ENCODE measurements around the gene CTBS.

The CTBS gene

DNA sequence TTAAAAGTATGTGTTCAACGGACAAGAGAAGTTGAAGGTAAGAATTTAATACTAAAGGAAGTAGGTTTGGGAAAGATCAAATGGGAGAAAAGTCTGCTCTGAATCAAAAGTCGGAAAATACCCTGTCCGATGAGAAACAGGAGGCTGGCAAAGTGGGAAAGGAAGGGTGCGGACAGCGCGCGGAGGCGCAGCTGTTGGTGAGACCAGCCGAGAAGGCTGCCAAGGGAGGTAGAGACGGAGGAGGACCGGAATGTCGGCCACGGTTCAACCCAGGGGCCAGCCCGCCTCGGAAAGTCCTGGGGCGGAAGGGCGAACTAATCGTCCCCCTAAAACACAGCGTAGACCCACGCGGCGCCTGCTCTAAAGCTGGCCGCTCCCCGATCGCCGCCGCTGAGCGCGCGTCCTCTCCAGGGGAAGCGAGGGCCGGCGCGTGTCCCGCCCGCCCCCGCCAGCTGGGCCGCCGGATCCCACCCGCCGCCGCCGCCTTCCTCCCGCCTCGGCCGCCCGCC lies 68.7 kb downstream of the CTBS start (continued):
- TF ChIP-seq, protein P1, sequence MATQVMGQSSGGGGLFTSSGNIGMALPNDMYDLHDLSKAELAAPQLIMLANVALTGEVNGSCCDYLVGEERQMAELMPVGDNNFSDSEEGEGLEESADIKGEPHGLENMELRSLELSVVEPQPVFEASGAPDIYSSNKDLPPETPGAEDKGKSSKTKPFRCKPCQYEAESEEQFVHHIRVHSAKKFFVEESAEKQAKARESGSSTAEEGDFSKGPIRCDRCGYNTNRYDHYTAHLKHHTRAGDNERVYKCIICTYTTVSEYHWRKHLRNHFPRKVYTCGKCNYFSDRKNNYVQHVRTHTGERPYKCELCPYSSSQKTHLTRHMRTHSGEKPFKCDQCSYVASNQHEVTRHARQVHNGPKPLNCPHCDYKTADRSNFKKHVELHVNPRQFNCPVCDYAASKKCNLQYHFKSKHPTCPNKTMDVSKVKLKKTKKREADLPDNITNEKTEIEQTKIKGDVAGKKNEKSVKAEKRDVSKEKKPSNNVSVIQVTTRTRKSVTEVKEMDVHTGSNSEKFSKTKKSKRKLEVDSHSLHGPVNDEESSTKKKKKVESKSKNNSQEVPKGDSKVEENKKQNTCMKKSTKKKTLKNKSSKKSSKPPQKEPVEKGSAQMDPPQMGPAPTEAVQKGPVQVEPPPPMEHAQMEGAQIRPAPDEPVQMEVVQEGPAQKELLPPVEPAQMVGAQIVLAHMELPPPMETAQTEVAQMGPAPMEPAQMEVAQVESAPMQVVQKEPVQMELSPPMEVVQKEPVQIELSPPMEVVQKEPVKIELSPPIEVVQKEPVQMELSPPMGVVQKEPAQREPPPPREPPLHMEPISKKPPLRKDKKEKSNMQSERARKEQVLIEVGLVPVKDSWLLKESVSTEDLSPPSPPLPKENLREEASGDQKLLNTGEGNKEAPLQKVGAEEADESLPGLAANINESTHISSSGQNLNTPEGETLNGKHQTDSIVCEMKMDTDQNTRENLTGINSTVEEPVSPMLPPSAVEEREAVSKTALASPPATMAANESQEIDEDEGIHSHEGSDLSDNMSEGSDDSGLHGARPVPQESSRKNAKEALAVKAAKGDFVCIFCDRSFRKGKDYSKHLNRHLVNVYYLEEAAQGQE (tag by site-specific recombination; IDR thresholded peaks at IDR 0.05) = peak; percentile 82
- TF ChIP-seq SP7 (tag by site-specific recombination; IDR thresholded peaks at IDR 0.05) = peak; percentile 40
- TF ChIP-seq ZNF501 (tag by site-specific recombination; IDR thresholded peaks at IDR 0.05) = 0 out of 2 replicates have a peak, but pooled peaks have one; percentile 14
- TF ChIP-seq ZXDB (tag by site-specific recombination; IDR thresholded peaks at IDR 0.05) = peak; percentile 53; the same call in 1 of the 2 replicates
- TF ChIP-seq ZNF335 (tag by site-specific recombination; conservative IDR thresholded peaks at IDR 0.05) = peak; percentile 58
- TF ChIP-seq, protein P2, sequence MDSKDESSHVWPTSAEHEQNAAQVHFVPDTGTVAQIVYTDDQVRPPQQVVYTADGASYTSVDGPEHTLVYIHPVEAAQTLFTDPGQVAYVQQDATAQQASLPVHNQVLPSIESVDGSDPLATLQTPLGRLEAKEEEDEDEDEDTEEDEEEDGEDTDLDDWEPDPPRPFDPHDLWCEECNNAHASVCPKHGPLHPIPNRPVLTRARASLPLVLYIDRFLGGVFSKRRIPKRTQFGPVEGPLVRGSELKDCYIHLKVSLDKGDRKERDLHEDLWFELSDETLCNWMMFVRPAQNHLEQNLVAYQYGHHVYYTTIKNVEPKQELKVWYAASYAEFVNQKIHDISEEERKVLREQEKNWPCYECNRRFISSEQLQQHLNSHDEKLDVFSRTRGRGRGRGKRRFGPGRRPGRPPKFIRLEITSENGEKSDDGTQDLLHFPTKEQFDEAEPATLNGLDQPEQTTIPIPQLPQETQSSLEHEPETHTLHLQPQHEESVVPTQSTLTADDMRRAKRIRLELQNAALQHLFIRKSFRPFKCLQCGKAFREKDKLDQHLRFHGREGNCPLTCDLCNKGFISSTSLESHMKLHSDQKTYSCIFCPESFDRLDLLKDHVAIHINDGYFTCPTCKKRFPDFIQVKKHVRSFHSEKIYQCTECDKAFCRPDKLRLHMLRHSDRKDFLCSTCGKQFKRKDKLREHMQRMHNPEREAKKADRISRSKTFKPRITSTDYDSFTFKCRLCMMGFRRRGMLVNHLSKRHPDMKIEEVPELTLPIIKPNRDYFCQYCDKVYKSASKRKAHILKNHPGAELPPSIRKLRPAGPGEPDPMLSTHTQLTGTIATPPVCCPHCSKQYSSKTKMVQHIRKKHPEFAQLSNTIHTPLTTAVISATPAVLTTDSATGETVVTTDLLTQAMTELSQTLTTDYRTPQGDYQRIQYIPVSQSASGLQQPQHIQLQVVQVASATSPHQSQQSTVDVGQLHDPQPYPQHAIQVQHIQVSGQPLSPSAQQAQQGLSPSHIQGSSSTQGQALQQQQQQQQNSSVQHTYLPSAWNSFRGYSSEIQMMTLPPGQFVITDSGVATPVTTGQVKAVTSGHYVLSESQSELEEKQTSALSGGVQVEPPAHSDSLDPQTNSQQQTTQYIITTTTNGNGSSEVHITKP (tag by site-specific recombination; IDR thresholded peaks at IDR 0.05) = peak; percentile 53; the same call in 1 of the 2 replicates
- TF ChIP-seq, protein P3, sequence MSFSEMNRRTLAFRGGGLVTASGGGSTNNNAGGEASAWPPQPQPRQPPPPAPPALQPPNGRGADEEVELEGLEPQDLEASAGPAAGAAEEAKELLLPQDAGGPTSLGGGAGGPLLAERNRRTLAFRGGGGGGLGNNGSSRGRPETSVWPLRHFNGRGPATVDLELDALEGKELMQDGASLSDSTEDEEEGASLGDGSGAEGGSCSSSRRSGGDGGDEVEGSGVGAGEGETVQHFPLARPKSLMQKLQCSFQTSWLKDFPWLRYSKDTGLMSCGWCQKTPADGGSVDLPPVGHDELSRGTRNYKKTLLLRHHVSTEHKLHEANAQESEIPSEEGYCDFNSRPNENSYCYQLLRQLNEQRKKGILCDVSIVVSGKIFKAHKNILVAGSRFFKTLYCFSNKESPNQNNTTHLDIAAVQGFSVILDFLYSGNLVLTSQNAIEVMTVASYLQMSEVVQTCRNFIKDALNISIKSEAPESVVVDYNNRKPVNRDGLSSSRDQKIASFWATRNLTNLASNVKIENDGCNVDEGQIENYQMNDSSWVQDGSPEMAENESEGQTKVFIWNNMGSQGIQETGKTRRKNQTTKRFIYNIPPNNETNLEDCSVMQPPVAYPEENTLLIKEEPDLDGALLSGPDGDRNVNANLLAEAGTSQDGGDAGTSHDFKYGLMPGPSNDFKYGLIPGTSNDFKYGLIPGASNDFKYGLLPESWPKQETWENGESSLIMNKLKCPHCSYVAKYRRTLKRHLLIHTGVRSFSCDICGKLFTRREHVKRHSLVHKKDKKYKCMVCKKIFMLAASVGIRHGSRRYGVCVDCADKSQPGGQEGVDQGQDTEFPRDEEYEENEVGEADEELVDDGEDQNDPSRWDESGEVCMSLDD (tag by site-specific recombination; IDR thresholded peaks at IDR 0.05) = 0 out of 2 replicates have a peak, but pooled peaks have one; percentile 35
- TF ChIP-seq, protein P4, sequence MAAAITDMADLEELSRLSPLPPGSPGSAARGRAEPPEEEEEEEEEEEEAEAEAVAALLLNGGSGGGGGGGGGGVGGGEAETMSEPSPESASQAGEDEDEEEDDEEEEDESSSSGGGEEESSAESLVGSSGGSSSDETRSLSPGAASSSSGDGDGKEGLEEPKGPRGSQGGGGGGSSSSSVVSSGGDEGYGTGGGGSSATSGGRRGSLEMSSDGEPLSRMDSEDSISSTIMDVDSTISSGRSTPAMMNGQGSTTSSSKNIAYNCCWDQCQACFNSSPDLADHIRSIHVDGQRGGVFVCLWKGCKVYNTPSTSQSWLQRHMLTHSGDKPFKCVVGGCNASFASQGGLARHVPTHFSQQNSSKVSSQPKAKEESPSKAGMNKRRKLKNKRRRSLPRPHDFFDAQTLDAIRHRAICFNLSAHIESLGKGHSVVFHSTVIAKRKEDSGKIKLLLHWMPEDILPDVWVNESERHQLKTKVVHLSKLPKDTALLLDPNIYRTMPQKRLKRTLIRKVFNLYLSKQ (tag by site-specific recombination; IDR thresholded peaks at IDR 0.05; ENCODE audit: borderline replicate concordance) = no peak
- 0 out of 2 replicates have a peak, but pooled peaks have one; percentile 33 for TF ChIP-seq ZNF792 (tag by site-specific recombination; IDR thresholded peaks at IDR 0.05)

DNA sequence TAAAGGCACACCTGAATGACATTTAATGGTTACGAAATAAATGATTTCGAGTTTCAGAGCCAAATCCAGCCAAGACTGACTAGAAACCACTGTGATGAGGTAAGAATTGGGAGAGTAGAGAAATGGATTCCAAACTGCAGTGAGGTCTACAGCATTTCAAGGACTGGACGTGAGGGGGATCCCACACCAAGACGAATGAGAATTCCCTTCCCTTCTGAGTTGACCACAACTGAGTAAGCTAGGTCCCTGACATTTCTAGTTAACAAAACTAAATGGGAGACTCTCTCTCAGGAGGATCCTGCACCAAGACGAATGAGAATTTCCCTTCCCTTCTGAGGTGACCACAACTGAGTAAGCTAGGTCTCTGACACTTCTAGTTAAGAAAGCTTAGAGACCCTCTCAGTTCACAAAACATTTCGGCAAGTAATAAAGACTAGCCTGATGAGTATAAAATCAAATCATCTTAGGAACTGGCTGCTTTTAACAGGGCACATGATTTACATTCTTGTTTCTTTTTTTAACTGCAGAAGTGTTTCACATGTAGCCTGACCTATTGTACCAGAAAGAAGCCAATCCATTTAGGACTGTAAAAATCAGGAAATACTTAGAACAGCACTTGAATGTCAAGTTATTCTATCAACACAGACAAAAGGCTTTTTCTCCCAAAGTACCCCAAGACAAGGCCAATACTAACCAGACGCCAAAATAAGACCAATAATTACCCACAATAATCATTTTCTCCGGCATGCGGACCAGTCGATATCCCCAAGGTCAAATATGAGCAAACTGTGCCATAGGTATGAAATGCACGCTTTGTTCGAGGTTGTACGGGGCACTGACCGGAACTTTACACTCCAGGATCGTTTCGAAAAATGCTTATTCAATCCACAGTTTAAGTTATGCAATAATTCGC lies 69.4 kb downstream of the CTBS start:
- Histone ChIP-seq H3K4me1 (ENCODE audit: control insufficient read depth, insufficient read depth, low read length) (peaks cover 5% of the 10 kb centered on the region; the same call in 1 of the 2 replicates), H3K4me3 (ENCODE audit: low read depth, low read length) (peak overlapping the region; percentile 88), H3K36me3 (ENCODE audit: control insufficient read depth in 2 of 2, insufficient read depth in 1 of 2, low read length in 2 of 2) (peaks cover 5 to 25% of the 10 kb centered on the region in 2 experiments; a peak in 2 of 3 replicates), H3K9me3 (ENCODE audit: control insufficient read depth, insufficient read depth, low read depth, low read length) (no peaks in the 10 kb centered on the region), H3K27ac (ENCODE audit: extremely low read depth, low read depth, low read length) (peak overlapping the region; percentile 76; the same call in 1 of the 2 replicates)
- ChIA-PET CTCF (interaction anchor here (1.2 to 1.7 kb wide), 3 partner anchors 24 to 364 kb away, joined by 3 to 4 read pairs (median 3); no protein-coding TSS in a partner anchor), POLR2A (interaction anchor here (1.1 to 2.2 kb wide), 4 partner anchors 9 to 69 kb away, joined by 4 to 20 read pairs (median 8); partner anchors contain the start of gene CTBS)
- TF ChIP-seq BCL11A (tag by site-specific recombination; IDR thresholded peaks at IDR 0.05; ENCODE audit: low read depth) = no peak
- TF ChIP-seq ZBTB17 (tag by site-specific recombination; IDR thresholded peaks at IDR 0.05) = peak; percentile 89
- TF ChIP-seq ZNF394 (tag by site-specific recombination; IDR thresholded peaks at IDR 0.05; ENCODE audit: borderline replicate concordance) = no peak
- TF ChIP-seq SP2 (tag by site-specific recombination; IDR thresholded peaks at IDR 0.05) = no peak
- TF ChIP-seq ZBTB21 (tag by site-specific recombination; IDR thresholded peaks at IDR 0.05) = no peak
- TF ChIP-seq PRDM1 (tag by site-specific recombination; IDR thresholded peaks at IDR 0.05) = peak; percentile 41; the same call in 1 of the 2 replicates
- no peak for TF ChIP-seq GFI1B (tag by site-specific recombination; IDR thresholded peaks at IDR 0.05)
- TF ChIP-seq, protein P2 (tag by site-specific recombination; IDR thresholded peaks at IDR 0.05) = peak; percentile 79
